Neuron (in vitro differentiated cells): Measurements from ENCODE around the gene DPYD.

Experiments
- H2AFZ ChIP-seq: one replicate; pipeline ENCODE4 v1.6.1; 2013; ENCODE audit warnings: low read depth, mild to moderate bottlenecking, inconsistent platforms, low read length, moderate library complexity
- H3K27me3 ChIP-seq: one replicate; pipeline ENCODE4 v1.6.1; 2013; ENCODE audit warnings: low read length; ENCODE audit not compliant: insufficient read depth
- H3K36me3 ChIP-seq: one replicate; pipeline ENCODE4 v1.6.1; 2013; ENCODE audit warnings: low read length; ENCODE audit not compliant: insufficient read depth
- H3K4me1 ChIP-seq: one replicate; pipeline ENCODE4 v1.6.1; 2013; ENCODE audit warnings: low read length; ENCODE audit not compliant: insufficient read depth
- H3K4me3 ChIP-seq: 2 replicates; pipeline ENCODE4 v1.5.1; 2013; ENCODE audit warnings: mild to moderate bottlenecking, low read length, moderate library complexity
- H3K9me3 ChIP-seq: one replicate; pipeline ENCODE4 v1.6.1; 2013; ENCODE audit warnings: low read length

The DPYD gene

DNA sequence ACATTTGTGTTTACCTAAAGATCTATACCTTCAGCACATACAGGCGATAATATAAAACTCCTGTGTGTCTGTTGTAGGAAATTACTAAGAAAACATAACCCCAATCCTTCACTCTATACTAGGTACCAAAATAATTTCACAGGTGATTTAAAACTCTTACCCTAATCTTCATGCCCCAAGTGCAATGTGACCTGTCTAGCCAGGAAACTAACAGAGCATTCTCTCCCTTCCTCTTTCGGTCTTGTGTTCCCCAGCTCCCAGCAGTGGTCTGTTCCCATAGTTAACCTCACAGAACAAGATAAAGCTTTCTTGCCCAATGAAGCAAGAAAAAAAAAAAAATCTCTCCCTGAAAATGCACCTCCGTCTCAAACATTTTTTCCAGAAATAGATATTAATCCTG is 493.5 kb downstream of the DPYD start:
- Histone ChIP-seq H3K4me3 (no peak overlapping the region), H3K4me1 (peaks cover 20% of the 10 kb centered on the region), H3K9me3 (no peaks in the 10 kb centered on the region), H2AFZ (no peak overlapping the region), H3K36me3 (no peaks in the 10 kb centered on the region), H3K27me3 (peaks cover 5% of the 10 kb centered on the region)

DNA sequence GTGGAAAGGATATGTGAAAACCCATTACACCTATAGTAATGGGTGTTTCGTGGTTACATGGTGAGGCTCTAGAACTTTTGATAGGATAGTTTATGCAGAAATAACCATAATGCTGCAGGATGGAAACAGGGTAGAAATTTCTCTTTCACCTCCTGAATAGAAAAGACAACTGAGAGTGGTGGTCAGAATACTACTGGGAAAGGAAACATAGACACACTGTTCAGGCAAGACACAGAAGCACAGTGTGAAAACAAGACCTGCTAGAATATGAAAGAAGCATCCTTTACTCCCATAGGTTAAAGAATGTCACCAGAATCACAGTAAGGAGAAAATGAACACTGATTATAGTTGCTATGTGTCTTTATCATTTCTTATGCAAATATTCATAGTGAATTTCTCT is 496.6 kb downstream of the DPYD start:
- no peaks in the 10 kb centered on the region for H3K36me3 ChIP-seq
- H3K4me3 ChIP-seq, result no peak overlapping the region
- H3K27me3 ChIP-seq, result peaks cover 29% of the 10 kb centered on the region
- peaks cover 23% of the 10 kb centered on the region for H3K4me1 ChIP-seq
- peaks cover 4% of the 10 kb centered on the region for H3K9me3 ChIP-seq
- H2AFZ ChIP-seq, result no peak overlapping the region

DNA sequence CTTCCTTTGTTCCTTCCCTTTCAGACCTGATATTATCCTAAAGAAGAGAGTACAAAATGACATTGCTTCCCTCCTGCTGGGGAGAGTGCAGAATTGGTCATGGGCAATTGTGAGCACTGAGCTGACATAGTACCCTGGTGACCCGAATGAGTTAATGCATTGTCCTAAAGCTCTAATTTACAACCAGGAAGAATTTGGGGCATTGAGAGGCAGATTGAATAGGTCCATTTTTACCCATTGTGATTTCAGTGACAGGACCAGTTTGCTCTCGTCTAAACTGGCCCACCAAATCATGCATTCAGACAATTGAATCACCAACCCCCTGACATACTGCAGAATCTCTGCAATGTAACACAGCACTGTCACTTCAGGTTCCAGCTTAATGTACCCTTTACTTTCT is 497.4 kb downstream of the DPYD start:
- Histone ChIP-seq H3K27me3 (peaks cover 29% of the 10 kb centered on the region), H2AFZ (no peak overlapping the region), H3K36me3 (no peaks in the 10 kb centered on the region), H3K4me1 (peaks cover 23% of the 10 kb centered on the region), H3K4me3 (no peak overlapping the region), H3K9me3 (peaks cover 4% of the 10 kb centered on the region)

DNA sequence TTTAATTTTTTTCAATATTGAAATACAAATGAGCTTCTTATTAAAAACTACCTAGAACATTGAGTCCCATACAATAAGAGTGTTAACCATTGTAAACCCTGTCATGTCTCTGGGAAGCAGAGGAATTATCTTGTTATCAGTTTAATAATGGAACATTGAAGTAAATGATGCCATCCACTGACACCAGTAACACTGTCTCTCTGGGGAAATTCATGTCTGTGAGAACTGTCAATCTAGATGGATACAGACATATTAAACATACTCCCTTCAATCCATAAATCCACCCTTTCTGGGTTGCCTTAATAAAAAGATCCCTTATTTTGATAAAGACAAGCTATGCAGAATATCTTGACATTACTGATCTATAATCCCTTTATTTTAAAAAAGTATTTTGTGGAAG is 503.2 kb downstream of the DPYD start:
- H2AFZ ChIP-seq, result no peak overlapping the region

DNA sequence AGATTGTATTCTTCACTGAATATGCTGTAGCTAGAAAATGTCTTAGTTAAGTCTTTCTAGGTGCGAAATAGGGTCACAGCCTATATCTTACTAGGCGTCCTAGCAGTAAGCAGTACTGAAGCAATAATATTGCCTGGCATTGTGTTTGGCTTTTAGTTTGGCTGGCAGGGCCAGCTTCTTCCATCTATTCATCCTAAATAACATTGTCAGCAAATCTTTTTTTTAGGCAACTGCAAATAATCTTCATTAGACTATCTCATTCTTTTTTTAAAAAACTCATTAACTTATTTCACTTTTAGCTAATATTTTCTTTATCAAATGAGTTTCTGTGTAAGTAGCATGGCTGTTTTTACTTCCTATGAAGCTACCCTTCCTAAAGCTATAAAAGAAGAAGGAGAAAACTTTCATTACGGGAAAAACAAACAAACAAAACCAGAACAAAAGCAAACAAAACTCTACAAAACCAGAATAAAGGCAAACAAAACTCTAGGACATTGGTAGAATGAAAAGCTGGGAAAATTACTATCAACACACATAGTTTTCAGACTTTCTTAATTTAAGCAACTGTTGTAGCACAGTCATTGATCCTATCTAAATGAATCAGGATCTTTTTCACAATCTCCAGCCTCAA is 506.0 kb downstream of the DPYD start:
- Histone ChIP-seq H3K9me3 (peaks cover under 1% of the 10 kb centered on the region), H3K27me3 (peaks cover 2% of the 10 kb centered on the region), H2AFZ (no peak overlapping the region), H3K4me1 (no peaks in the 10 kb centered on the region), H3K4me3 (no peak overlapping the region), H3K36me3 (no peaks in the 10 kb centered on the region)

More for the DNA sequence above, 503.2 kb downstream of the DPYD start:
- H3K4me3 ChIP-seq, result no peak overlapping the region
- no peaks in the 10 kb centered on the region for H3K36me3 ChIP-seq
- H3K4me1 ChIP-seq, result peaks cover 6% of the 10 kb centered on the region
- H3K27me3 ChIP-seq, result peaks cover 25% of the 10 kb centered on the region
- peaks cover 4% of the 10 kb centered on the region for H3K9me3 ChIP-seq

DNA sequence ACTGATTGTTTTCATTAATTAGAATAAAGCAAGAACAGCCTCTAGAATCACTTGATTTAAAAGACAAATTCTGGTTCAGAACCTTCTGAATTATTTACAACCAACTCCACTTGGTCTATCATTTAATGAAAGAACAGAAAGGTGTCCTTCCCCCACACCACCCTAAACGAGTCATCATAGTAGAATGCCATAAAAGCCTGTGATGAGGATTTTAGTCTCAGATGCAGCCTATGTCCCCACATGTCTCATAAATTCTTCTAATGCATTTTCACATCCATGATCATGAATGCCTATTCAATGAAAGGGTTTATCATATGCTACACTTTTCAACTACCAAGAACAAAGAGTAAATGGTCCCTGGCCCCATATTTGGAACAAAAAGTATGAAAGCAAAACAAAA is 508.1 kb downstream of the DPYD start:
- Histone ChIP-seq H3K4me1 (no peaks in the 10 kb centered on the region), H3K36me3 (no peaks in the 10 kb centered on the region), H3K9me3 (no peaks in the 10 kb centered on the region), H3K27me3 (no peaks in the 10 kb centered on the region), H3K4me3 (no peak overlapping the region), H2AFZ (no peak overlapping the region)

DNA sequence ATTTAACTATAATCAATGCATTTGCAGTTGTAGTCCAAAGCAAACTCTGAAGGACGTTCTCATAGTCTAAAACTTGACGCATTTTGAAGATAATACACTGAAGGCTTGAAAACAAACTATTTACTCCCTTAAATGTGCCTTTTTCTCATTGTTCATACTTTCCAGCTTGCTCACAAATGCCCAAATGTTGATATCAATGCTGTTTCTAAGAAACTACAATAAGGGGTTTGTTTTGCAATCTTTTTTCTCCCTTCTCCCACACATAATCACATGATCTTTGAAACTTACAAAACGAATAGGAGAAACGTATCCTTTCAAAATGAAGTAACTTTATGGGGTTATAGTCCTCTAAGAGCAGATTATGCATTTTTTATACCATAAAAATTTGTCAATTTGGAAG is 508.7 kb downstream of the DPYD start:
- no peak overlapping the region for H3K4me3 ChIP-seq

DNA sequence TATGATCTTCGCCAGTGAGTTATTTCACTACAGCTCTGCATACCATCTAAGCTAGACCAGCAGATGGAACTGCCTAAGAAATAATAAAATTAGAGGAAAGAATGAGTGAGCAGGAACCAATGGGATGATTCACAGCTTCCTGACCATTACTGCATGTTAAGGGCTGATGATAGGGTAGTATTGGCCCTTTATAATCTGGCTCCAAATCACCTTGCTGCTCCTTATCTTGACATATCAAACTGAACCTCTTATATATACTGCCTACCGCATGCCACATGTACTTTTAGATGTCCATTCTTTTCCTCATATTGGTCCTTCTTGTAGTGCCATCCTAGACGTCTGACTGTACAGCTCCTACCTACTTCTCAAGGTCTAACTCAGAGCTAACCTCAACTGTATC is 524.4 kb downstream of the DPYD start:
- Histone ChIP-seq H2AFZ (no peak overlapping the region), H3K4me1 (no peaks in the 10 kb centered on the region), H3K4me3 (no peak overlapping the region), H3K36me3 (no peaks in the 10 kb centered on the region), H3K27me3 (no peaks in the 10 kb centered on the region), H3K9me3 (no peaks in the 10 kb centered on the region)

More for the DNA sequence above, 508.7 kb downstream of the DPYD start:
- H3K36me3 ChIP-seq, result no peaks in the 10 kb centered on the region
- no peaks in the 10 kb centered on the region for H3K27me3 ChIP-seq
- H2AFZ ChIP-seq, result no peak overlapping the region
- H3K9me3 ChIP-seq, result no peaks in the 10 kb centered on the region
- no peaks in the 10 kb centered on the region for H3K4me1 ChIP-seq

DNA sequence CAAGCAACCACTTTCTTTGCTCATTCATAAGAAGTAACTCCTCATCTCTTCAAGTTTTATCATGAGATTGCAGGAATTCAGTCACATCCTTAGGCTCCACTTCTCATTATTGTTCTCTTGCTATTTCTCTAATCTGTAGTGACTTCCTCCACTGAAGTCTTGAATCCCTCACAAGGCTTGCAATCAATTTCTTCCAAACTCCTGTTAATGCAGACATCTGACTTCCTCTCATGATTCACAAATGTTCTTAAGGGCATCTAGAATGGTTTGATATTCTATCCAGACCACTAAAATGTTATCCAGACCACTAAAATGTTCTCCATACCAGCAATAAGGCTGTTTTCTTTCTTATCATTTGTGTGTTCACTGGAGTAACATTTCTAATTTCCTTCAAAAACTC is 528.1 kb downstream of the DPYD start:
- Histone ChIP-seq H3K27me3 (no peaks in the 10 kb centered on the region), H2AFZ (no peak overlapping the region), H3K4me1 (peaks cover 7% of the 10 kb centered on the region), H3K9me3 (no peaks in the 10 kb centered on the region), H3K4me3 (no peak overlapping the region), H3K36me3 (no peaks in the 10 kb centered on the region)

DNA sequence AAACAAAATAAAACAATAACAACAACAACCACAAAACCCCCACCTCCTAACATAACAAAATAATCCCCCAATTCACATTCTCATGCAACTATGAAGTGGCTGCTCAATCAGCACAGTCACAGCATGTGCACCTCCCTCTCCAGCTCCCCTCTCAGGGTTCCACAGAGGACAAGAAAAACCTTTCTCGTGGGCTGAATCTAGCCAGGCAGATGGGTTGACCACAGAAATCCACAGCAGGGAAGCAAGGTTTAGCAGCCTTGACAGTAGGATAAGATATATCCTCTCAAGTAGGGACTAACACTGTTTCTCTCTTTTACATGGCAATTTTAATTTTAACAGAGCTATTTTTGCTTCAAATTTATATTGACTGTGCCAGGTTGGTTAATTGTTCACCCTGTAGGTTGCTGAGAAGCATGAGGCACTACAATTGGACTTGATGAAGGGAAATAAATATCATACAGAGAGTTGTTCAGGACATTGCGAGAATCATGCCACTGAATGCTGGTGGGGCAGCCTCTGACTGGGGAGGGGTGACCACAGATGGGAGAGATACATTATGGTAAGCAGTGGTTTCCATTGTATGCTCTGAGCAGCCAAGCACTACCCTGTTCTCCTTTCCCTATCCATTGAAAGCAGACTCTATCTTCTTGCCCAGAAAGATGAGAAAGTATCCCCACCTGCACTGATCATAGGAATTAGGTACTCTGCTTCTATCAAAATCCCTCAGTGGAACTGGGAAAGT is 535.1 kb downstream of the DPYD start:
- Histone ChIP-seq H2AFZ (no peak overlapping the region), H3K4me3 (no peak overlapping the region), H3K9me3 (no peaks in the 10 kb centered on the region), H3K36me3 (no peaks in the 10 kb centered on the region), H3K27me3 (no peaks in the 10 kb centered on the region), H3K4me1 (peaks cover 7% of the 10 kb centered on the region)

DNA sequence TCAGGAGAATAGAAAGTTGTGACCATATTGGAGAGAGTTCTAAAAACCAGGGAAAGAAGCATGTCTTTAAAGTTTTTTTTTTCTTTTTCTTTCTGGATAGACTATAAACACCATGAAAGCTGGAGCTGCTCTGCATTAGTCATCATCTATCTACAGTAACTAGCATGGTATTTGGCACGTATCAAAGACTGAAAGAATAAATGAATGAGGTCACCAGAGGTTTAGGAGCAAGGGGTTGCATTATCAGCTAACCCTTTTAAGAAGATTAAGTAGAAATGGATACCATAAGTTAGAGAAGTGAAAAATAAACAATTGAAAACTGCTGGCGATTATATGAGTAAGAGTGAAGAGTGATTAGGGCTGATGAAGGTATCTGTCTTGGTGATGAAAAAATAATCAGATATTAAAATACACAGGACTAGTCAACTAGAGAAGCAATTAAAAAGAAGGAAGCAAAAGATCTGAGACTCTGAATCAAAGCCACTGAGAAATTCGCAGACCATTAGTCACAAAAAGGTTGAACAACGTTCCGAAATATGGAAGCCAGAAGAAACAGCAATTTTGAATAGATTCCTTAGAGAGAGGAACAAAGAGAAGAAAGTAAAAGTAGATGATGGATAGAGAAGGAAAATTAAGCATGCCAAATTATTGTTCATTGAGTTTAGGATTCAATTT is 536.4 kb downstream of the DPYD start:
- no peak overlapping the region for H2AFZ ChIP-seq
- H3K36me3 ChIP-seq, result no peaks in the 10 kb centered on the region
- H3K4me3 ChIP-seq, result no peak overlapping the region
- H3K9me3 ChIP-seq, result no peaks in the 10 kb centered on the region
- peaks cover 7% of the 10 kb centered on the region for H3K4me1 ChIP-seq
- no peaks in the 10 kb centered on the region for H3K27me3 ChIP-seq

DNA sequence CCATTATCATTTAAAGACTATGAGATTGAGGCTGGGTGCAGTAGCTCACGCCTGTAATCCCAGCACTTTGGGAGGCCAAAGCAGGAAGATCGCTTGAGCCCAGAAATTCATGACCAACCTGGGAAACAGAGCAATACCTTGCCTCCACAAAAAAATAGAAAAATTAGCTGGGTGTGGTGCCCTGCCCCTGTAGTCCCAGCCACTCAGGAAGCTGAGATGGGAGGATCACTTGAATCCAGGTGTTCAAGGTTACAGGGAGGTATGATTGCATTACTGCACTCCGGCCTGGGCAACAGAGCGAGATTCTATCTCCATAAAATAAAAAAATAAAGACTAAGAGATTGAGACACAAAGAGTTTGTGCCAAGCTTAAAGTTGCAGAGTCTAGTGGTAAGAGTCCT is 537.0 kb downstream of the DPYD start:
- no peaks in the 10 kb centered on the region for H3K36me3 ChIP-seq
- peaks cover 7% of the 10 kb centered on the region for H3K4me1 ChIP-seq
- H3K4me3 ChIP-seq, result no peak overlapping the region
- H3K9me3 ChIP-seq, result no peaks in the 10 kb centered on the region
- H3K27me3 ChIP-seq, result no peaks in the 10 kb centered on the region
- no peak overlapping the region for H2AFZ ChIP-seq

DNA sequence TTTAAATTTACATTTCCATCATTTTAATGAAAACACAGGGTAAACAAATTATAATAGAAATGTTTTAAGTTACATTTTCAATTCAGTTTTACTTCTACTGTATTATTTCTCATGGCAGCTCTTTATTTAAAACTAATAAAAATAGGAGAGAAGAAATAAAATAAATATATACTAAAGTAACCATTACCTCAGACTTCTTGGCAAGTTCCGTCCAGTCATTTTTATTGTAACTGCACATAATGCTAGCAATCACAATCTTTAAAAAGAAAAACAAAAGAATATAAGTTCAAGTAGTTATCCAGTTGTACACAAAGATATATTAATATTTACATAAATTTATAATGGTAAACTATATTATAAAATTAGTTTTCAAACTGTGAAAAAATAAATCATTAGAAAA is 538.6 kb downstream of the DPYD start:
- Histone ChIP-seq H2AFZ (no peak overlapping the region), H3K27me3 (no peaks in the 10 kb centered on the region), H3K36me3 (no peaks in the 10 kb centered on the region), H3K4me1 (peaks cover 6% of the 10 kb centered on the region), H3K9me3 (no peaks in the 10 kb centered on the region), H3K4me3 (no peak overlapping the region)
